HEK293 (cell line): ENCODE measurements around the gene PLCD3.

Experiments used
- AEBP2 ChIP-seq: fragments of 450-650 bp; formaldehyde crosslinking; IDR thresholded peaks from 2 replicates; pipeline ENCODE4 v1.5.1; 2016; ENCODE audit warnings: missing biosample characterization, missing genetic modification characterization, borderline replicate concordance
- FEZF1 ChIP-seq: fragments of 450-650 bp; formaldehyde crosslinking; IDR thresholded peaks from 2 replicates; pipeline ENCODE4 v1.5.1; 2016; ENCODE audit warnings: missing biosample characterization, missing genetic modification characterization
- GLIS1 ChIP-seq: fragments of 450-650 bp; formaldehyde crosslinking; IDR thresholded peaks from 2 replicates; pipeline ENCODE4 v1.5.1; 2016; ENCODE audit warnings: missing biosample characterization, missing genetic modification characterization
- KLF1 ChIP-seq: fragments of 450-650 bp; formaldehyde crosslinking; IDR thresholded peaks from 2 replicates; pipeline ENCODE4 v1.5.1; 2016; ENCODE audit warnings: missing biosample characterization, missing genetic modification characterization
- PATZ1 ChIP-seq: fragments of 450-650 bp; formaldehyde crosslinking; IDR thresholded peaks from 2 replicates; pipeline ENCODE4 v1.5.1; 2016; ENCODE audit warnings: missing biosample characterization, missing genetic modification characterization
- PRDM10 ChIP-seq: fragments of 450-650 bp; formaldehyde crosslinking; IDR thresholded peaks from 2 replicates; pipeline ENCODE4 v1.5.1; 2016; ENCODE audit warnings: missing biosample characterization, missing genetic modification characterization
- ZBTB10 ChIP-seq: fragments of 450-650 bp; formaldehyde crosslinking; IDR thresholded peaks from 2 replicates; pipeline ENCODE4 v1.5.1; 2016; ENCODE audit warnings: missing biosample characterization, missing genetic modification characterization
- ZBTB17 ChIP-seq: fragments of 450-650 bp; formaldehyde crosslinking; IDR thresholded peaks from 2 replicates; pipeline ENCODE4 v1.5.1; 2016; ENCODE audit warnings: missing biosample characterization, missing genetic modification characterization
- ZBTB48 ChIP-seq: fragments of 450-650 bp; formaldehyde crosslinking; IDR thresholded peaks from 2 replicates; pipeline ENCODE4 v1.5.1; 2016; ENCODE audit warnings: missing biosample characterization, missing genetic modification characterization
- ZBTB6 ChIP-seq: fragments of 450-650 bp; formaldehyde crosslinking; IDR thresholded peaks from 2 replicates; pipeline ENCODE4 v1.5.1; 2017; ENCODE audit warnings: missing biosample characterization, missing genetic modification characterization
- ZNF121 ChIP-seq: fragments of 450-650 bp; formaldehyde crosslinking; IDR thresholded peaks from 2 replicates; pipeline ENCODE4 v1.5.1; 2016; ENCODE audit warnings: missing biosample characterization, missing genetic modification characterization
- ZNF2 ChIP-seq: fragments of 450-650 bp; formaldehyde crosslinking; IDR thresholded peaks from 2 replicates; pipeline ENCODE4 v1.5.1; 2016; ENCODE audit warnings: missing biosample characterization, missing genetic modification characterization
- ZNF221 ChIP-seq: fragments of 450-650 bp; formaldehyde crosslinking; IDR thresholded peaks from 2 replicates; pipeline ENCODE4 v1.5.1; 2017; ENCODE audit warnings: missing biosample characterization, missing genetic modification characterization, borderline replicate concordance
- ZNF280C ChIP-seq: fragments of 450-650 bp; formaldehyde crosslinking; IDR thresholded peaks from 2 replicates; pipeline ENCODE4 v1.5.1; 2016; ENCODE audit warnings: missing biosample characterization, missing genetic modification characterization
- ZNF302 ChIP-seq: fragments of 450-650 bp; formaldehyde crosslinking; IDR thresholded peaks from 2 replicates; pipeline ENCODE4 v1.5.1; 2016; ENCODE audit warnings: missing biosample characterization, missing genetic modification characterization, low read depth
- ZNF324 ChIP-seq: fragments of 450-650 bp; formaldehyde crosslinking; IDR thresholded peaks from 2 replicates; pipeline ENCODE4 v1.5.1; 2016; ENCODE audit warnings: missing biosample characterization, missing genetic modification characterization
- ZNF404 ChIP-seq: fragments of 450-650 bp; formaldehyde crosslinking; IDR thresholded peaks from 2 replicates; pipeline ENCODE4 v1.5.1; 2017; ENCODE audit warnings: missing biosample characterization, missing genetic modification characterization
- ZNF48 ChIP-seq: fragments of 450-650 bp; formaldehyde crosslinking; IDR thresholded peaks from 2 replicates; pipeline ENCODE4 v1.5.1; 2016; ENCODE audit warnings: missing biosample characterization, missing genetic modification characterization
- ZNF558 ChIP-seq: fragments of 450-650 bp; formaldehyde crosslinking; IDR thresholded peaks from 2 replicates; pipeline ENCODE4 v1.5.1; 2016; ENCODE audit warnings: missing biosample characterization, missing genetic modification characterization
- ZNF626 ChIP-seq: fragments of 450-650 bp; sonication (Bioruptor Pico); formaldehyde crosslinking; IDR thresholded peaks from 2 replicates; pipeline ENCODE4 v1.5.1; 2018; ENCODE audit warnings: missing biosample characterization, missing genetic modification characterization, inconsistent platforms
- ZNF664 ChIP-seq: fragments of 450-650 bp; formaldehyde crosslinking; IDR thresholded peaks from 2 replicates; pipeline ENCODE4 v1.5.1; 2016; ENCODE audit warnings: missing biosample characterization, missing genetic modification characterization
- ZNF704 ChIP-seq: fragments of 450-650 bp; formaldehyde crosslinking; IDR thresholded peaks from 2 replicates; pipeline ENCODE4 v1.5.1; 2016; ENCODE audit warnings: missing biosample characterization, missing genetic modification characterization
- ZNF747 ChIP-seq: fragments of 450-650 bp; formaldehyde crosslinking; IDR thresholded peaks from 2 replicates; pipeline ENCODE4 v1.5.1; 2016; ENCODE audit warnings: missing biosample characterization, missing genetic modification characterization
- ZNF791 ChIP-seq: fragments of 450-650 bp; formaldehyde crosslinking; IDR thresholded peaks from 2 replicates; pipeline ENCODE4 v1.5.1; 2016; ENCODE audit warnings: missing biosample characterization, missing genetic modification characterization
- ZSCAN16 ChIP-seq: fragments of 450-650 bp; formaldehyde crosslinking; IDR thresholded peaks from 2 replicates; pipeline ENCODE4 v1.5.1; 2016; ENCODE audit warnings: missing biosample characterization, missing genetic modification characterization

Gene PLCD3

GRCh38 chr17:45132572-45133463 lies 503 bp upstream of the PLCD3 start (continued):
- TF ChIP-seq PRDM10 (peak; percentile 81), ZSCAN16 (no peak), ZNF791 (tag by site-specific recombination) (no peak), ZBTB17 (peak; percentile 97), ZBTB48 (tag by site-specific recombination) (peak; percentile 85), AEBP2 (tag by site-specific recombination) (no peak), ZNF121 (tag by site-specific recombination) (no peak; the same call in 1 of the 2 replicates), ZNF704 (tag by site-specific recombination) (no peak), ZBTB6 (tag by site-specific recombination) (peak; percentile 69), ZNF664 (tag by site-specific recombination) (no peak), ZNF324 (tag by site-specific recombination) (0 out of 2 replicates have a peak, but pooled peaks have one; percentile 40), ZBTB10 (tag by site-specific recombination) (peak; percentile 99), GLIS1 (peak; percentile 91), PATZ1 (tag by site-specific recombination) (peak; percentile 97), ZNF626 (tag by site-specific recombination) (no peak), ZNF558 (no peak), FEZF1 (no peak), KLF1 (tag by site-specific recombination) (peak; percentile 68), ZNF404 (tag by site-specific recombination) (no peak), ZNF221 (tag by site-specific recombination) (no peak), ZNF48 (no peak), ZNF747 (tag by site-specific recombination) (no peak), ZNF280C (tag by site-specific recombination) (no peak), ZNF302 (tag by site-specific recombination) (no peak), ZNF2 (tag by site-specific recombination) (peak; percentile 92; the same call in 1 of the 2 replicates)
